Astrocyte of the spinal cord (primary cell): ENCODE measurements around the gene MFSD2B.
A peak's percentile ranks its signal among the peaks of the same experiment; 100 is the strongest.

Experiments
- DNase-seq: peaks from one replicate; pipeline ENCODE4 v3.0.0; 2011; ENCODE audit warnings: low read depth, low spot score
- H3K4me3 ChIP-seq: 2 replicates; pipeline ENCODE4 v1.5.1; 2011; ENCODE audit warnings: low read depth, mild to moderate bottlenecking, low read length, moderate library complexity
- in situ Hi-C: cut with HindIII; loops from 2 replicates; pipeline ENCODE4 v1.10.0; 2017; ENCODE audit warnings: low sequenced_read_pairs
- TF ChIP-seq, protein P1 (sequence below): IDR thresholded peaks from 2 replicates; pipeline ENCODE4 v1.5.1; 2012; ENCODE audit warnings: low read depth, mild to moderate bottlenecking, low read length, inconsistent platforms

The MFSD2B gene, protein sequence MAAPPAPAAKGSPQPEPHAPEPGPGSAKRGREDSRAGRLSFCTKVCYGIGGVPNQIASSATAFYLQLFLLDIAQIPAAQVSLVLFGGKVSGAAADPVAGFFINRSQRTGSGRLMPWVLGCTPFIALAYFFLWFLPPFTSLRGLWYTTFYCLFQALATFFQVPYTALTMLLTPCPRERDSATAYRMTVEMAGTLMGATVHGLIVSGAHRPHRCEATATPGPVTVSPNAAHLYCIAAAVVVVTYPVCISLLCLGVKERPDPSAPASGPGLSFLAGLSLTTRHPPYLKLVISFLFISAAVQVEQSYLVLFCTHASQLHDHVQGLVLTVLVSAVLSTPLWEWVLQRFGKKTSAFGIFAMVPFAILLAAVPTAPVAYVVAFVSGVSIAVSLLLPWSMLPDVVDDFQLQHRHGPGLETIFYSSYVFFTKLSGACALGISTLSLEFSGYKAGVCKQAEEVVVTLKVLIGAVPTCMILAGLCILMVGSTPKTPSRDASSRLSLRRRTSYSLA

DNA sequence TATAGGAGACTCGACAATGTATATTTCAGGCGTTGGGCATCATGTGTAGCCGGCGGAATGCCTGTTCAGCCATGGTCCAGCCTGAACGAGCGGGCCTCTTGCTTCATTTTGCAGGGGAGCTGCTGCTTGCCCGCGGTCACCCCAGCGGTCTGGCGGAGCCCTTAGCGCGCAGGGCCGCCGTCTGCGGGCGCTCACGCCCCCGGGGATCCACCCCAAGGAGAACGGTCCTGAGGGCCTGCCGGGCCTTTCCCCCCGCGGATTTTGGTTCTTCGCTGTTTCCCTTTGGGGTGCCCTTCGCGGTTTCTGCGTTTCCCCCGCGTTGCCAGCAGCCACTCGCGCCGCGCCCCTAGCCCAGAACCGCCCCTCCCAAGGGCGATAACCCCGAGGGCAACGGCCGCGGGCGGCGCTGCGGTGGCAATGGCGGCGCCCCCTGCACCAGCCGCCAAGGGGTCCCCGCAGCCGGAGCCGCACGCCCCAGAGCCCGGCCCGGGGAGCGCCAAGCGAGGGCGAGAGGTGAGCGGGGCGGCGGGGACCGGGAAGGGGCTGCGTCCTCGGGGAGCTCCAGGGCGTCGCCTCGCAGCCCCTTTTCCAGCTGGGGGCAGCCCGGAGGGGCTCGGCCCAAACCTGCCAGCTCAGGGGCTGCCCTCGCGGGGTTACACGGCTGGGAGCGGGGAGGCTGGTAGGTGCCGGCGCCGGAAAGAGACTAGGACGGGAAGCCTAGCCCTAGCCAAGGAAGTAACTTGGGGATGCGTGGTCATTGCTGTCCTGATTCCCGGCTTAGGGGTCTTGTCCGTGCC is at the start of gene MFSD2B:
Gene MFSD2B, plus strand, starts transcription at position 406 of the 797 bp plus-strand sequence. Its CDS starts 12 bp downstream, at position 418.
- in situ Hi-C loops: no loop called here
- H3K4me3 ChIP-seq: peak within 1 kb of the TSS; percentile 37
- TF ChIP-seq, protein P1, sequence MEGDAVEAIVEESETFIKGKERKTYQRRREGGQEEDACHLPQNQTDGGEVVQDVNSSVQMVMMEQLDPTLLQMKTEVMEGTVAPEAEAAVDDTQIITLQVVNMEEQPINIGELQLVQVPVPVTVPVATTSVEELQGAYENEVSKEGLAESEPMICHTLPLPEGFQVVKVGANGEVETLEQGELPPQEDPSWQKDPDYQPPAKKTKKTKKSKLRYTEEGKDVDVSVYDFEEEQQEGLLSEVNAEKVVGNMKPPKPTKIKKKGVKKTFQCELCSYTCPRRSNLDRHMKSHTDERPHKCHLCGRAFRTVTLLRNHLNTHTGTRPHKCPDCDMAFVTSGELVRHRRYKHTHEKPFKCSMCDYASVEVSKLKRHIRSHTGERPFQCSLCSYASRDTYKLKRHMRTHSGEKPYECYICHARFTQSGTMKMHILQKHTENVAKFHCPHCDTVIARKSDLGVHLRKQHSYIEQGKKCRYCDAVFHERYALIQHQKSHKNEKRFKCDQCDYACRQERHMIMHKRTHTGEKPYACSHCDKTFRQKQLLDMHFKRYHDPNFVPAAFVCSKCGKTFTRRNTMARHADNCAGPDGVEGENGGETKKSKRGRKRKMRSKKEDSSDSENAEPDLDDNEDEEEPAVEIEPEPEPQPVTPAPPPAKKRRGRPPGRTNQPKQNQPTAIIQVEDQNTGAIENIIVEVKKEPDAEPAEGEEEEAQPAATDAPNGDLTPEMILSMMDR: no peak
- no peak for DNase-seq

DNA sequence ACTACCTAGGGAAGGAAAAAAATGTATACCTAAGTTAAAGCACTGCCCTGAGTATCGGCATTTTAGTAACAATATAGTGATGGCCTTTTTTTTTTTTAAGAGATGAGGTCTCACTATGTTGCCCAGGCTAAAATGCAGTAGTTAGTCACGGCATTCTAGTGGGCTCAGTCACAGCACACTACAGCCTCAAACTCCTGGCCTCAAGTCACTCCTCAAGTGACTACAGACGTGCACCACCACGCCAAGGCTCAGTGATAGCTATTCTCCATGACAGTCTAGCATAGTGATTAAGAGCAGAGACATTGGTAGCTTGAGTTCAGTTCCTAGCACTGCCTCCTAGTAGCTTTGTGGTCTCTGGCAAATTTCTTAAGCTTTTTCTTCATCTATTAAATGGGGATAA is 42.0 kb upstream of the MFSD2B start:
- in situ Hi-C loops: no loop called here
- H3K4me3 ChIP-seq: no peak overlapping the region
- TF ChIP-seq, protein P1: no peak
- DNase-seq: no peak

DNA sequence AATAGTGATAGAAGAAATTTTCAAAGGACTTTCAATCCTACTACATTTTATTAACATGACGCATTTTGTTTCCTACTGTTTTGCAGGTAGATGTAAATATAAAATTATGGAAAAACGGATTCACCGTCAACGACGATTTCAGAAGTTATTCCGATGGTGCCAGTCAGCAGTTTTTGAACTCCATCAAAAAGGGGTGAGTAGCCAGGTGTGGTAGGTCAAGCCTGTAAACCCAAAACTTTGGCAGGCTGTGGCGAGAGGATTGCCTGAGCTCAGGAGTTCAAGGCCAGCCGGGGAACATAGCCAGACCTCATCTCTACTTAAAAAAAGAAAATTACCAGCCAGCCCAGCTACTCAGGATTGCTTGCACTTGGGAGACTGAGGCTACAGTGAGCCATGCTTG is 33.0 kb upstream of the MFSD2B start:
- TF ChIP-seq, protein P1: no peak
- no peak for DNase-seq
- no peak overlapping the region for H3K4me3 ChIP-seq
- in situ Hi-C loops: no loop called here

DNA sequence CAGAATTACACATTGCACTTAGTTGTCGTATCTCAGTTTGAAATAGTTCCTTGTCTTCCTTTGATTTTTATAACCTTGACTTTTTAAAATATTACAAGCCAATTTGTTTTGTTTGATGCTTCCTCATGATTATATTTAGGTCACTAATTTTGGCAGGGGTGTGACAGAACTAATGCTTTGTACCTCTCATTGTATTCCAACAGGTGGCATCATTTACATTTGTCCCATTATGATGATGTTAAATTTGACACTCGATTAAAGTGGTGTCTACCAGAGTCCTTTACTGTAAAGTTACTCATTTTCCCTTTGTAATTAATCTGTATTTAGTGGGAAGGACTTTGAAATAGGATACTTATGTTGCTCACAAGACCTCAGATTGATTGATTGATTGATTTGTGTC is 21.5 kb upstream of the MFSD2B start:
- TF ChIP-seq, protein P1: peak; percentile 19
- no peak for DNase-seq
- in situ Hi-C loops: no loop called here
- no peak overlapping the region for H3K4me3 ChIP-seq

DNA sequence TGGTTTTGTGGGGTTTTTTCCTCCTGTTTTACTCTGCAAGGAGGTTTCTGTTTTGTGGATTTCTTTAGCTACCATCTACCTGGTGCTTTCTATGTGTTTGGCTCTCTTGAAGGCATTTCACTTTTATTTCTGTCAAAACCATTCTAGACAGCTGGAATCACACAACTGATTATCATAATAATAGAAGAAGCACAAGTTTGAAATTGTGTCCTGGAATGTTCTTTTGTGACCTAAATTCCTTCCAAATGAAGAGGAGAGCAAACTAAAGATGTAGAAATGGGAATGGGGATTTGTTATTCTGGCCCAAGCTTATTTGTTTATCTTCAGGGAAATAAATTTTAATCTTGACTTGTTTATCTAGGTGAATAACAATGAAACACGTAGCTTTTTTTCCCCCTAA is 17.0 kb upstream of the MFSD2B start:
- no peak overlapping the region for H3K4me3 ChIP-seq
- no peak for DNase-seq
- in situ Hi-C loops: no loop called here
- TF ChIP-seq, protein P1: no peak

DNA sequence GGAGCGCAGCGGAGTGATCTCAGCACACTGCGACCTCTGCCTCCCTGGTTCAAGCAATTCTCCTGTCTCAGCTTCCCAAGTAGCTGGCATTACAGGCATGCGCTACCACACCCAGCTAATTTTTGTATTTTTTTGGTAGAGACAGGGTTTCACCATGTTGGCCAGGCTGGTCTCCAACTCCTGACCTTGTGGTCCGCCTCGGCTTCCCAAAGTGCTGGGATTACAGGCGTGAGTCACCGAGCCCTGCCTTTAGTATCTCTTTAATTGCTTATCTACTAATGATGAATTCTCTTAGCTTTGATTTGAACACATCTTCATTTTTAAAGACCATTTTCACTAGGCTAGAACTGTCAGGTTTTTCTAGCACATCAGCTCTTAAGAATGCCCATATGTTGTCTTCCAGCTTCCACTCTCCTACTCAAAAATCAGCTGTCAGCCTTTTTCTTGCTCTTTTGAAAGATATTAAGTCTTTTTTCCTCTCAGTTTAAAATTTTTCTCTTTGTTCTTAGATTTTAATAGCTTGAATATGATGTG is 16.1 kb upstream of the MFSD2B start:
- no peak for DNase-seq
- in situ Hi-C loops: no loop called here
- TF ChIP-seq, protein P1: no peak
- H3K4me3 ChIP-seq: no peak overlapping the region
